Activated CD4-positive, alpha-beta T cell treated with anti-CD3 and anti-CD28 coated beads, Interleukin-2, amount 50 U/mL, for 48 hours (primary cell): ENCODE results near the gene GRID1.
"Not testable (repeated sequence)": the region's sequence is repeated elsewhere in the genome, so short reads cannot be mapped to it uniquely, and the experiment has no call there.

ENCODE experiments used
- DNase-seq, 2 experiments: peaks; one replicate each; pipeline ENCODE4 v3.0.0-alpha.2; 2020

GRID1 gene

DNA sequence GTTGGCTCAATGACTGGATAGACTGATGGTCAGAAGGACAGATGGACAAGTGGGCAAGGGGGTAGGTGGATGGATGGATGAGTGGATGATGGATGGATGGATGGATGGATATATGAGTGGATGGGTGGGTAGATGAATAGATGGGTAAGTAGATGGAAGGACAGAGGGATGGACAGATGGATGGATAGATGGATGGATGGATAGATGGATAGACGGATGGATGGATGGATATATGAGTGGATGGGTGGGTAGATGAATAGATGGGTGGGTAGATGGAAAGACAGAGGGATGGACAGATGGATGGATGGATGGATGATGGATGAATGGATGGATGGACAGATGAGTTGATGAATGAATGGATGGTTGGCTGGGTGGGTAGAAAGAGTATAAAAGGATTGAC is 119.5 kb downstream of the GRID1 start:
- no peak for DNase-seq

DNA sequence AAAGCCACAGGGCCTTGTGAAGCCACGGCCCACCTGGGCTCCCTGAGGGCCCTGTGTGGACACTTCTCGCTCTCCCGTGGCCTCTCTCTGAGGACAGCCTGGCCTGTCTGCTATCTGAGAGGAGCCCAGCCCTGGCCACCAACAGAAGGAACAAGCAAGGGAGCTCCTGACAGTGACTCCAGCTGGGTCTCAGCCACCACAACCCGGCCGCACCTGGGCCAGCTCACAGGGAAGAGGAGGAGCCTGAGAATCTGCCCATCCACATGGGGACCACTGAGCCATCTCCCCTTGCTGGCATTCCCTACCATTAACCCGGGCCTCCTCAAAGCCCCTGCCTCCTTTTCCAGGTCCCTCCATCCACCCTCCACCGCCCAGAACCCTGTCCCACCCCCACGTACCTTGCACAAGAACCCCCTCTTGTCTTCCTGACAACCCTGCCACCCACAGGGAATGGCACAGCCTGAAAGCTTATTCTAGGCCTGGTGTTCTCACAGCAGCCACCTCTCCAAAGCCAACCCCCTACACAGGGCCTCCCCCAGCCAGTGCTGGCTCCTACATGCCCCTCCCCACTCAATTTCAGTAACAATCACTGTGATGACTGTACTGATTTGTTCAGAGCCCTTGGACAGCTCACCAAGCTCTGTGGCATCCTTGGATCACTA is 120.2 kb downstream of the GRID1 start:
- no peak for DNase-seq

DNA sequence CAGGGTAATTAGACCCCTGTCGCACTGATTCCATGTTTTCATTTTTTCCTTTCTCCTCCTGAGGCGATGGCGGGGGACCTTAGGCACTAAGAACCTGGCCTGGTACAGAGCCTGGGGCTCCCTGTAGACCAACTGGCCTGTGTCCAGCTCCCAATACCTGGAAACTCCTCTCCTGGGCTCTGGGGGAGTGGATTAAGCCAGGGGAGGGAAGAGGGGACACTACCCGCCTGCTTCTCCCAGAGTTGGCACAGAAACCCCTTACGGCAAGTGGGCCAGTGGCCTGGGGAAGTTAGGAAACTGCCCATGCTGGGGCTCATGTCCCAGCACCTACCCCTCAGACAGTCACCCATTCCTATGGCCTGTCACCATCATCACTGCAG is 121.6 kb downstream of the GRID1 start:
- no peak for DNase-seq

DNA sequence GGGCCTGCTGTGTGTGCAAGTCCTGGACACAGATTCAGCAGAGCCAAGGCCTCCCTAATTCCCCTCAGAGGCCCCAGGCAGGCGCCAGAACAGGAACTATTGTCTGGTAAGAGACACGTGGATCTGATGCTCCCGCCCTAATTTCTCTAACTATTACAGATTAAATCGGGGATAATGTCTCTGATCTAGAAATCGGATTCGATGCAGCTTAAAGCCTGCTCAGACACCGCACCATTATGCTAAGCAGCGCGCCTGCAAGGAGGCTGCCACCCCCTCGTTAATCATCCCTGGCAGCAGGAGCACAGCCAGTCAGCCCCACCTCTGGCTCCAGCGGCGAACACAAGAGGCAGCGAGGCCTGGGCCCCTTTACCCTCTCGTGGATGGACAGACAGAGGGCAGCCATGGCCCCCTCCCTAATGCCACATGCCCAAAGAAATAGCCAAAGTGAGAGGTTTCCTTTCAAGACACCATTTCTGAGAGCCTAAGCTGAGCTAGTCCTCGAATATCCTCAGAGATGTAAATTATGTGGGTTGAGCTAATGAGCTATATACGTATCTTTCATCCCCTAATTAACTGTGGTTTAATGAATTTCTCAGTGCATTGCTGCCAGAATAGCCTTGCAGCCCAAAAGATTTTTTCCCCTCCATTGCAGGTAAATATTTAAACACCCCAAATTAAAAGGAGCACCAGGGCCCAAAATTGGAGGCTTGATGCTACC is 122.1 kb downstream of the GRID1 start:
- DNase-seq = no peak

DNA sequence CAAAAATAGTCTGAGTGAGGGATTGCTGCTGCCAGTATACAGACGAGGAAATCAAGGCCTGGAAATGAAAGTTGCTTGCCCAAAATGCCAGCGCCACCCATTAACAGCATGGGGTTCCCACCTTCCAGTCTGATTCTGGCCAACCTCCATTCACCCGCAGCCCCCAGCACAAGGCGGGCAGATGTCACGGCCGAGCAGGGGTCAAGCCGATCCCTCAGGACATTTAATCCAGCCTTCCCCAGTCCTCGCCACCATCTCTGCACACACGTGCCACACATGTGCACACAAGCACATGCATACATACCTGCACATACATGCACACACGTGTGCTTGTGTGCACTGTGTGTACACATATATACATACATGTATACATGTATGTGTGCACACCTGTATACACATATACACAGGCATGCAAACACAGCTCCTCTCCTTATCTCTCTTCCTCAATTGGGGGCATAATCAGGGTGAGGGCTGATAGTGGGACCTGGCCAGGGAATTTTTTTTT is 122.9 kb downstream of the GRID1 start:
- DNase-seq = no peak

DNA sequence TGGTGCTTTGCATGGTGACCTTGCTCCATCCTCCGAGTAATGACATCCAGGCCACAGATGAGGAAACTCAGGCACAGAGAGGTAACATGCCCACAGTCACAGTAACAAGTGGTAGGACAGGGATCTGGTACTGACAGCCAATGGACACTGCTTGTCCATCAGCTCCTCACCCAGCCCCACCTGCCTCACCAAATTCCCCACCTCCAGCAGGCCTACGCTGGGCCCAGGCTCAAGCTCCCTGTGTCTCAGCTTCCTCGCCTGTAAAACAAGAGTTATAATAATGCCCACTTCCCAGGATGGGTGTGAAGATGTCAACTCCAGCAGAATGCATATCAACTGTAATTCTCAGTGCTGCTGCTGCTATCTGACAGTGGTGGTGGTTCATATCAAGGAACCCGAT is 123.8 kb downstream of the GRID1 start:
- no peak for DNase-seq

DNA sequence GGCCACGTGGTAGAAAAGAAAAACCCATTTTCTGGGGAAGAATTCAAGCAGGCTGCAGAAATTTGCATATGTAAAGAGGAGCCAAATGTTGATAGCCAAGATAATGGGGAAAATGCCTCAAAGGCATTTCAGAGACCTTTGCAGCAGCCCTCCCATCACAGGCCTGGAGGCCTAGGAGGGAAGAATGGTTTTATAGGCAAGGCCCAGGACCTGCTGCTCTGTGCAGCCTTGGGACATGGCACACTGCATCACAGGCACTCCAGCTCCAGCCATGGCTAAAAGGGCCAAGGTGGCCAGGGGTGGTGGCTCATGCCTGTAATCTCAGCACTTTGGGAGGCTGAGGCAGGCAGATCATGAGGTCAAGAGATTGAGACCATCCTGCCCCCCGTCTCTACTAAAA is 128.5 kb downstream of the GRID1 start:
- DNase-seq = not testable (repeated sequence)

DNA sequence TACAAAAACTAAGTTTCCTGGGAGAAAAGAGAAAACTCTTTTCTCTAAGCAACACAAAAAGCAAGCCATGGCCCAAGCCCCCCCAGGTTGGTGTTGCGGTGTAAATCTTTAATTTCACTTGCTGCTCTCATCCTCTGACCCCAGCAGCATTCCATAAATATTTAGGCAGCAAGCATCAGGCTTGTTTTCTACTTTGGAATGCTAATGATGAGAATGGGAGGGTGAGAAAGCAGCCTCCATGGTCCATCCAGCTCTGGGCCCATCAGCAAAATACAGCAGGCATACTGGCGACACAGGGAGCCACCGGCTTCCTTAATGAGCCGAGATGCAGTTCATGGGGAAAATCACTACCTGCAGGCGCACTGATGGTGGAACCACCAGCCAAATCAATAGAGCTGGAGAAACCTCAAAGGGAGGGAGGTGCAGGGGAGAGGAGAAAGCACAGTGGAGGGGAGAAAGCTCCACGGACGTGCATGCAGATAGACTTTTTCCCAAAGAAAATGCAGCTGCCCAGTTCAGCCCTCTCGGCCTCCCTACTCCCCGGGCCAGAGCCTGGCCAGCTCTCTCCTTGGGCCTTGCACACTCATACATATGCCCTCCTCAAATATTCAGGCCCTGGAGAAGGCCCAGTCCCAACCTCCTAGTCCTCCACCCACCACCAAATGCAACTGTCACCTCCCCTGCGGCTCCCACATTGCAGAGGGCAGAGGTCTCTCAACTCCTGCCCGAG is 131.9 kb downstream of the GRID1 start:
- no peak for DNase-seq

DNA sequence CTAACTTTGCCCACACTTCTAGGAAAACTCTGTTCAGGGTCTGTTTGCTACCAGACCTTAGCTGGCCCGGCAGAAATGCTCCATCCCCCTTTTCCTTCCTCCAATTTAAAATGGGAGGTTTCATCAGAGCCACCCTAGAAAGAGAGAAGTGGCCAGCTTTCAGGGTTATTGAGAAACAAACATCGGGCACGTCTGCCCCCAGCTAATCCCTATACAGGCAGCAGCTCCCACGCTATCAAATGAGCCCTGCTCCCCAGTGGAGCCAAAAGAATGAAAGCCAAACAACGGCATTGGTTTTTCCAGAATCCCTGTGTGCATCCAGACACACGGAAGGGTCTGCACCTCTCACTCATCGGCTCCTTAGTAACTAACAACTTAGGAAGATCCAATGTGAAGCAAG is 132.5 kb downstream of the GRID1 start:
- DNase-seq = no peak

DNA sequence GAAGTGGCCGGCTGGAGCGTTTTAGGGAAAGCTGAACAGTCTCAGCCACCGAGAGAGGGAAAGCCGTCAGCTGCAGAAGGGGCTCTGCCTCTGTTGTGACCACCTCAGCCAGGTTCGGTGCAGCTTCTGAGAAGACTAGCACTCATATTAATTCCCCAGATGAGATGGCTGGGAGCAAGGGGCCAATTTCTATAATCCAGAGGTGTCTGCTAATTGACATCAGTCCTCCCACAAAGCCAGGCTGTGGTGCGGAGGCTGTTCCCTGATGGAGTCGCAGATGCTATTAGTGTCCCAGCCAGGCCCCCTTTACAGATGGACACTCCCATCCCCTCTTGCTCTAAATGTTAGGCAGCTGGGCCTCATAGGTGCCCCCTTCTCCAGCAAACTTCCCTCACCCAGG is 133.5 kb downstream of the GRID1 start:
- DNase-seq = no peak

DNA sequence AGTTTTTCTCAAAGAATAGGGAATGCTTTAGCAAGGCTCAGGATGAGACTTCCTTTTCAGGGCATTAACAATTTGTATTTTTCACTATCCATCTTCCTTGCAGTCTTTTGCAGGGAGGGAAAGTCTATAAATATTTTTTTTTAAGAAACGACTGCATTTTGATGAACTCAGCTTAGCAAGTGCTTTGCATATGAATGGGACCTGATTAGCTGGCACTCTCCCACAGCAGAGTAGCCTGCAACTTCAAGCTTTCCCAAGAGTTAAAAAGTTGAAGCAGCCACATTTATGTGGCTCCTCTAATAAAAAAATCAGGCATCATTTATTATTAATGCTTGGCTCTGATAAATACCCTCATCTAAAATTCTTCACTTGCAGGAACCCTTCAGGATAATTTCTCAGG is 134.0 kb downstream of the GRID1 start:
- DNase-seq = no peak

DNA sequence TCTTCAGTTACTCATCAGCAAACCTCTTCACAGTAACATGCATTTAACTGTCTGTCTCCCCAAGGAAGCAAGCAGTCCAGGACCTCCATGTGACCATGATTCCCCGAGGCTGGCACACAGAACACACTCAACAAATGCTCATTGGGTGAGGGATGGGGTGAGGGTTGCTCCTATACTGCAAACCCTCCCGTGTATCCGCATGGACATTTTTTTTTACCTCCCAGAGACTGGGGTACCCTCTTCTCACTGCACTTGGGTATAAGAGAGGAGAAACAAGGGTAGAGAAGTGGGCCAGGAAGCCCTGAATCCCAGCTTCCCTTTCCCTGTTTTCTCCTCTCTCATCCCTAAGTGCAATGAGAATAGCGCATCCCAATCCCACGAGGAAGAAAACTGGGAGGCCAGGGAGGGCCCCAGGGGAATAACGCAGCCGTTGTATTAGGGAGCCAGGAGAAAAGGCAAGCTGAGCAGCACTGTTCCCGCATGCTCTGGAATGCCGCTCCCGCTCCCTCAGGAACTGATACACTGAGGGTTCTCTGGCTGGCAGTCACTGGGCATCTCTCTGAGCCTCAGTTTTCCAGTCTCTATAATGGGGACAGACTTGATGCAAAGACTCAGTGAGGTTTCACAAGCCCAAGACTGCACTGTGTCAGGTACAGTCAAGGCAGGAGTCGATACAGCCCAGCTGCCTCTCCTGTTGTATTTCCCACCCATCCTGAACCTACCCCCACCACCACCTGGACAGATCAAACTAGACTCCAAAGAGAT is 134.6 kb downstream of the GRID1 start:
- no peak for DNase-seq

DNA sequence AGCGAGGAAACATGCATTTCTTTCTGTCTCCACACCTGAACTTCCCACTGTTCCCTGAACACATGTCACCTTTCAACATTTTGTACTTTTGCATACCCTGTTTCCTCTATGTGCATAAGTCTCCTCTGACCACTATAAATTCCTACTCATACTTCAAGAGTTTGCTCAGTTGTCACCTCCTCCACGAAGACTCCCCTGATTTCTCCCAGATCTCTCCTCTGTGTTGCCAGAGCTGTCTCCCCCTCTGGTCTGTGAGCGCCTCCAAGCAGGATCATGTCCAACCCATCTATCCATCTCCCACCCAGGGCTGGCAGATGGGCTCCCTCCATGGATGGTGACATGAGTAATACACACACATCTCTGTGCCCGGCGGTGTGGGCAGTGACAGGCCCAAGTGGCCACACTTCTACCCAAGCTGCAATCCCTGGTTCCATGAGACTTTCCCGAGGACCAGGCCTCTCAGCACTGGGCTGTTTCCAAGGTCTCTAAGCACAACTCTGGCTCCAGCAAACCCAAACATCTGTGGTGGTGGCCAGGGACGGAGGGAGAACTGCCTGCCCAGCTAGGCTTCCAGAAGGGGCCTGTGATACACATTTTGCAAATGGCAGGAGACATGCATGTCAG is 135.9 kb downstream of the GRID1 start:
- DNase-seq = no peak

DNA sequence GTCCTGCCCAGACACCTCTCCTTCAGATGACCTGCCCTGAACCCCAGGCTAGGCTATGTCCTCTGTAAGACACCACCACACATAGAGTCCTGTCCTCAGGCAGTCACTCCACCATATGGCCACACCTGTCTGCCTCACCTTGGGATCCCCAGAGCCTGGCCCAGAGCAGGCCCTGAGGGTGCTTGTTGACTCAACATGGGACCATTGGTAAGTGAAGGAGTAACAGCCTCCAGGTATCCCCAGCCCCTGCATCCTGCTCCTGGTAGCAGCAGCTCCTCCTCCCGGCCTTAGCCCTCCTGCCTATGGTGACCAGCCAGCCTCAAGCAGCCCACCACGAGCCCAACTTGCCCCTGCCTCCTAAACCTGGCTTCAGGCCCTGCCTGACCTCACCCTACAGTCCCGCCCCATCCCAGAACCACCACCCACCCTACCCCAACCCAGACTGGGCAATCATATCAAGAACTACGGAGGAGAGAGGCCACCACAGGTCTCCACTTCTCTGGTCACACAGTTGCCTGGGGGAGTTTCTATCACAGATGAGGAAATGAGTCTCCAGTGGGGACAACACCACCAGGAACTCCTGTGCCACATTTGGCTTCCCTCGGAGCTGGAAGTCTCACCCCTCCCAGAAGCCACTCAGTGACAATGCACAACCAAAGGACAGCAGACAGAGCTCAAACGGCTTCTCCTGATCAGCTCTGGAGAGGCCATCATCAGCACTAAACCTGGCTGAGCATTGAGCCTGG is 136.6 kb downstream of the GRID1 start:
- DNase-seq = no peak

DNA sequence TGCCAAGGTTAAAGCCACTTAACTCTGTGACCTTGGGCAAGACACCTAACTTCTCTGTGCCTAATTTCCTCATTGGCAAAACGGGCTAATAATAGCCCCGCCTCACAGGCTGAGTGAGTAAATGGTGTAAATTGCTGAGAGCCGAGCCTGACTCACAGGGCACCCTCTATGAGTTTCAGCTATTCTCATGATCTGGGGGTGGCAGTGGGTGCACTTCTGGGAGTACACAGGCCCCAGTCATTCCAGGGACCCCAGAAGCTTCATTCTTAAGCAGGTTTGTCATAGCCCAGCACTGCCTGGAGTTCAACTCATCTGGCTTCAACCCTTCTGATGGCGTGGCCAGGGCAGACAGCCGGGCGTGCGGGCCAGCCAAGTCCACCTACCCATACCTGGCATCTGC is 137.2 kb downstream of the GRID1 start:
- no peak for DNase-seq

DNA sequence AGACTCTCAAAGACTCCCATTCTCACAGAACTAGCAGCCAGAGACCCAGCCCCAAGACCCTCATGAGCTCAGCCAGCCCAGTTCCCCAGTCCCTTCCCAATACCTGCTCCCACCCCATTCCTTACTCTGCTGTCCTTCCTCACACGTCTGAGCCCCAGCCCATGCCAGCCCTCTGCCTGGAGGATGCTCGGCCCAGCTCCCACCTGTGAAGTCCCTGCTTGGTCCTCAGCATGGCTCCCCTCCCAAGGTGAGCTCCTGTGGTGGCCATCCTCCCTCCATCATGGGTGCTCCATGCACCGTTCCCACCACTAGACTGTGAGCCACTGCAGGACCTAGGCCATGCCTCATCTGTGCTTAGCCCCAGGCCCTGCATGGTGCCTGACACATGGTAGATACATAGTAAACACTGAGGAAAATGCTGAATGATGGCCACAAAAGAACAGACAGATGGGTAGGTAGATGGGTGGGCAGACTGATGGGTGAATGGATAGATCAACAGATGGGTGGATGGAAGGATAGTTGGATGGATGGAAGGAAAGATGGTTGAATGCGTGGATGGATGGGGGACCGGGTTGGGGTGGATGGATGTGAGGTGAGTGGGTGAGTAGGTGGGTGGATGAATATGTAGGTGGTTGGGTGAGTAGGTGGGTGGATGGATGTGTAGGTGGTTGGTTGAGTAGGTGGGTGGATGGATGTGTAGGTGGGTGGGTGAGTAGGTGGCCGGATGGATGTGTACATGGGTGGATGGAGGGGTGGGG is 138.9 kb downstream of the GRID1 start:
- no peak for DNase-seq

DNA sequence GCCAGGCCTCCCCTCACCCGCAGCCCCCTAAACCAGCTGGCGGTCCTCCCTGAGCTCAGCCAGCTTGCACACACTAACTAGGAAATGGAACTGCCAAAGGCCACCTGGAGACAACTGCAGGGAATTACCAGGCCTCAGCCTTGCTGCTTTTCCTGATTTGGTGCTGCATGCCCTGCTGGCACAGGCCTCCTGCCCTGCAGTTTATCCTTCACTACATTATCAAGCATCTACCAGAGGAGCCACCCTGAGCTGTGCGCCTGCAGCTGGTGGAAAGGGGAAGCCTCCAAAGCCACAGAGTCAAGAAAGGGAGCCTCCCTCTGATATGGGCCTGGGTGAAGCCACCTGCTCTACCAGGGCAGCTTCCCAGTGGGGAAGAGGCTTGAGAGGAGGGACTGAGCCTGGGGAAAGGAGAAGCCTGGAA is 139.8 kb downstream of the GRID1 start:
- no peak for DNase-seq

DNA sequence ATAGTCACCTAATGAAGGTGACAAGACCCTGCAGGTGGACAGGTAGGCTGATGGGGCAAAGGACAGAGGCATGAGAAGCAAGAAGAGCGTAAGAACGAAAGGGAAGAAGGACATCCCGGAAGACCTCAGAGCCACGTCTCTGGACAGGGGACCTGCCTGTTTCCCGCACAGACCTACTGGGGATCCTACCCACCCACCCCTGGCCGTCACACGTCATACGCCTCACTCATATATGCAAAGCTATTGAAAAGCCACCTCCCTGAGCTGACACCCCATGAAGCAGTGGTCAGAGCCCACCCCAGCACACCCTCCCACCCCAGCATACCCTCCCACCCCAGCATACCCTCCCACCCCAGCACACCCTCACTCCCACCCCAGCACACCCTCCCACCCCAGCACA is 140.6 kb downstream of the GRID1 start:
- DNase-seq = no peak

DNA sequence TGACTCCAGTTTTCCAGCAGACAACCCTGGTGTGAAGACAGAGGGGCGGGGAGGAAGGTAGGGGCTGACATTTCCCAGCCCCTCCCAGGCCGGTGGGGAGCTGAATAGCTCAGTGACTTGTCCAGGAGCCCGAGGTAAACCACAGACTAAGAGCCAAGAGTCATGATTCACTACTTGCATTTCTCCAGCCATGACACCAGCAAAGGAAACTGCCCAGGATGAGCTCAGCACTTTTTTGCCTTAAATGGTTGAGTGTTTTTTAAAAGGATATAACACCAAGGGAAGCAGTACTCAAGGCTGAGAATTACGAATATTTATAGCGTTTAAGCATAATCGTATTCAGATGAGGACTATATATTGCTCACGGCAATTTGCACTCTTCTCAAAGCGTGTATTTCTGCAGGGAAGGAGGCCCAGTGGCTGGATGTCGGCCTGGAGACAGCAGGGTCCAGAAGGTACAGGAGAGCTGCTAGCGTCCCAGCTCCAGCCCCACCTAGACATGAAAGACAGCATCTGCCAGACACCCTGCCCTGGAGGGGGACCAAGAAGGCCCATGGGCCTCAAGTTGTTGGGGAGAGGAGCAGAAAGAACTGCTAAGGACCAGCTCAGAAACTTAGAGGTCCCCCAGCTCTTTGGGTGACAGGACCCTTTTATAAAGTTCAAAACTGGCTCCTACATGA is 141.4 kb downstream of the GRID1 start:
- no peak for DNase-seq

DNA sequence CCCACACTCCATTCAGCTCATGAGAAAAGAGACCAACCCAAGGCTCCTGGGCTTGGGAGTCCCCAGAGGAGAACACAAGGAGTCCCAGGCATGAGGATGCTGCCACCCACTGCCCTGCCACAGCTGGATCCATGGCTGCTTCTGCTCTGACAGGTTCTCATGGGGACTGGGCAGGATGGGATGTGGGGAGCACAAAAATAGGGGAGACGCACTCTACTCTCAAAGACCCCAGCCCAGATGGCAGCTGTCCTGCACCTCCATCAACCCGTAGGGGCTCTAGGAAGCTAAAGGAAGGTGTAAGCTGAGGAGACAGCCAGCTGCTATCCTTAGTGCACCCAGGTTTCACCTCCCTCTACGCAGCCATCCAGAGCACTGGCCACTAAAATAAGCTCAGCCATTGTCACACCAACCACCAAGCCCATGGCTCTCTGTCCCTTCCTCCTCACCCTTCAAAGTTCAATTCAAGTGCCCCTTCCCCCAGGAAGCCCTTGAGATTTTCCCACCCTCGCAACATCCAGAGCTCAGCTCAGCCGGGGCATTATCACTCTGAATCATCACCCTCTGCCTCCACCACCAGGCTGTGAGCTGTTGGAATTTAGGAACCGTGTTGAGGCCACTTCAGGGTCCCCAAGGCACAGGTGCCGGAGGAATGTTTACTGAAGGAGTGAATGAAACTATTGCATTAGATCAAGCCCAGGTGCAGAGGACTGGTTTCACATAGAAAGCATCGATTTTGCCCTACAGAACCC is 142.1 kb downstream of the GRID1 start:
- DNase-seq = no peak
